VCaP (cell line): ENCODE data around the gene YAE1.
A peak's percentile ranks its signal among the peaks of the same experiment; 100 is the strongest.

Experiments used
- H3K27ac ChIP-seq: fragments of 450-650 bp; 2 replicates; pipeline ENCODE4 v1.5.1; 2017
- TF ChIP-seq, protein P1 (sequence below): fragments of 450-650 bp; conservative IDR thresholded peaks from 2 replicates; pipeline ENCODE4 v1.5.1; 2017; ENCODE audit warnings: mild to moderate bottlenecking, moderate library complexity

YAE1 gene

GRCh38 chr7:39574673-39575349, 8.6 kb downstream of the YAE1 start:
- TF ChIP-seq, protein P1, sequence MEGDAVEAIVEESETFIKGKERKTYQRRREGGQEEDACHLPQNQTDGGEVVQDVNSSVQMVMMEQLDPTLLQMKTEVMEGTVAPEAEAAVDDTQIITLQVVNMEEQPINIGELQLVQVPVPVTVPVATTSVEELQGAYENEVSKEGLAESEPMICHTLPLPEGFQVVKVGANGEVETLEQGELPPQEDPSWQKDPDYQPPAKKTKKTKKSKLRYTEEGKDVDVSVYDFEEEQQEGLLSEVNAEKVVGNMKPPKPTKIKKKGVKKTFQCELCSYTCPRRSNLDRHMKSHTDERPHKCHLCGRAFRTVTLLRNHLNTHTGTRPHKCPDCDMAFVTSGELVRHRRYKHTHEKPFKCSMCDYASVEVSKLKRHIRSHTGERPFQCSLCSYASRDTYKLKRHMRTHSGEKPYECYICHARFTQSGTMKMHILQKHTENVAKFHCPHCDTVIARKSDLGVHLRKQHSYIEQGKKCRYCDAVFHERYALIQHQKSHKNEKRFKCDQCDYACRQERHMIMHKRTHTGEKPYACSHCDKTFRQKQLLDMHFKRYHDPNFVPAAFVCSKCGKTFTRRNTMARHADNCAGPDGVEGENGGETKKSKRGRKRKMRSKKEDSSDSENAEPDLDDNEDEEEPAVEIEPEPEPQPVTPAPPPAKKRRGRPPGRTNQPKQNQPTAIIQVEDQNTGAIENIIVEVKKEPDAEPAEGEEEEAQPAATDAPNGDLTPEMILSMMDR, result no peak
- no peak overlapping the region for H3K27ac ChIP-seq

- H3K27ac ChIP-seq, result no peak overlapping the region
Measured at GRCh38 chr7:39577229-39577874, 11.1 kb downstream of the YAE1 start.

GRCh38 chr7:39580149-39580874, 14.1 kb downstream of the YAE1 start:
- TF ChIP-seq, protein P1, result peak; percentile 94
- 0 out of 2 replicates have a peak overlapping the region, but pooled peaks have one; percentile 11 for H3K27ac ChIP-seq

More at GRCh38 chr7:39577229-39577874, 11.1 kb downstream of the YAE1 start:
- TF ChIP-seq, protein P1, result no peak

GRCh38 chr7:39582536-39582935, 16.3 kb downstream of the YAE1 start:
- no peak overlapping the region for H3K27ac ChIP-seq
- TF ChIP-seq, protein P1, result no peak

DNA sequence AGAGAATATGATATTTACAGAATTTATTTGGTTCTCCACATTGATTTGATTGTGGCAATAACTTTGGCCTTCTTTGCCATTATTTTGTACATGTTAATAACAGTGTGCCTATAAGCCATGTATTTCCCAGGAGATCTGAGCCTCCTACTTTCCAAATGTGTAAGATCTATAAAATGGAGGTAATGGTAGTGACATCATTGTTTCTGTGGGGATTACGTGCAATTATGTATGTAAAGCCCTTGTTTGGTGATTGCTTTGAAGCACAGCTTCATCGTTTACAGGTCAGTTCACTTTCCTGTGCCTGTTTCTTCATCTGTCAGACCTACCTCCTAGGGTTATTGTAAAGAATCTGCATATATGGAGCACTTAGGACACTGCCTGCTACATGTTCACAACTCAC, 17.3 kb downstream of the YAE1 start:
- TF ChIP-seq, protein P1, result no peak

DNA sequence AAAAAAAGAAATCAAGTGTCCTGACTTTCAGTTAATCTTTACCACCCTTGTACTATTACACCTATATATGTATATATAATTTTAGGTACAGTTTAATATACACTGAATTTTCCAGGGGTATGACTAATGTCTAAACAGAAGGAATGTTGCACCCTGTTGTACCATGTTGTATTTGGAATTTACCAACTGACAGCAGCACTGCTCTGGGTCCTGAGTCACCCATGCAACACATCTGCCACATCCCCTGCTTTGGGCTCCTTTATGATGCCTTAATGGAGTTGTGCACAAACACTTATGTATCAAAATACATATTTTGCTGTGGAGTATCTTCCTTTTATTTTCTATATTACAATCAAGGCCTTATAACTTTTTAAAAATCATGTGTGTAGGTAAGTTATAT, 21.2 kb downstream of the YAE1 start:
- TF ChIP-seq, protein P1, result no peak
- no peak overlapping the region for H3K27ac ChIP-seq

More for the DNA sequence above, 17.3 kb downstream of the YAE1 start:
- H3K27ac ChIP-seq, result no peak overlapping the region

DNA sequence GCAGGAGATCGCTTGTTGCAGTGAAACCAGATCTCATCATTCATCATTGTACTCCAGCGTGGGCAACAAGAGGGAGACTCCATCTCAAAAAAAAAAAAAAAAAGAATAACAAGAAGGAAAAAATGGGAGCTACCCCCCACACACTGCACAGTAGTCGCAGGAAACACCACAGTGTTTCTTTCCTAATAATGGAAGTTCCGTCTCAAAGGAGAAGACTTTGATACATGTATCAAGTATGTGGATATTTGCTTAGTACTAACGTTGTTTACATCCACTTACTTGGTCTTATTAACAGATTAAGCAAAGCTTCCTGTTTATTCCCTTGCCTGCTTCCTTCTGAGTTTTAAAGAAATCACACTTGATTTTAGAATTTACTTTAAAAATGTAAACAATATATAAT, 22.2 kb downstream of the YAE1 start:
- H3K27ac ChIP-seq, result no peak overlapping the region
- TF ChIP-seq, protein P1, result no peak
